Dendritic cell treated with granulocyte-macrophage colony-stimulating factor and Interleukin-4, amounts not matched to agents 40 ng/mL and 50 ng/mL, for 4 days (primary cell): ENCODE measurements around the gene KRT37.
"Not testable (repeated sequence)": the region's sequence is repeated elsewhere in the genome, so short reads cannot be mapped to it uniquely, and the experiment has no call there.

Source experiments
- H3K27ac Mint-ChIP-seq: one replicate; pipeline ENCODE4 v1.8.0; 2022; ENCODE audit warnings: mild to moderate bottlenecking, mixed read lengths
- H3K27me3 Mint-ChIP-seq: one replicate; pipeline ENCODE4 v1.8.0; 2022; ENCODE audit warnings: mild to moderate bottlenecking, mixed read lengths
- H3K36me3 Mint-ChIP-seq: one replicate; pipeline ENCODE4 v1.8.0; 2022; ENCODE audit warnings: low read depth, mixed read lengths
- H3K4me1 Mint-ChIP-seq: one replicate; pipeline ENCODE4 v1.8.0; 2022; ENCODE audit warnings: low read depth, mixed read lengths
- H3K4me3 Mint-ChIP-seq: one replicate; pipeline ENCODE4 v1.8.0; 2022; ENCODE audit warnings: mild to moderate bottlenecking, moderate library complexity, mixed read lengths
- H3K9me3 Mint-ChIP-seq: one replicate; pipeline ENCODE4 v1.8.0; 2022; ENCODE audit warnings: mixed read lengths
- intact Hi-C: fragments of 100-400 bp; cut with micrococcal nuclease; formaldehyde crosslinking; loops from one replicate; pipeline ENCODE4 v1.15.0; 2022

The KRT37 gene

DNA sequence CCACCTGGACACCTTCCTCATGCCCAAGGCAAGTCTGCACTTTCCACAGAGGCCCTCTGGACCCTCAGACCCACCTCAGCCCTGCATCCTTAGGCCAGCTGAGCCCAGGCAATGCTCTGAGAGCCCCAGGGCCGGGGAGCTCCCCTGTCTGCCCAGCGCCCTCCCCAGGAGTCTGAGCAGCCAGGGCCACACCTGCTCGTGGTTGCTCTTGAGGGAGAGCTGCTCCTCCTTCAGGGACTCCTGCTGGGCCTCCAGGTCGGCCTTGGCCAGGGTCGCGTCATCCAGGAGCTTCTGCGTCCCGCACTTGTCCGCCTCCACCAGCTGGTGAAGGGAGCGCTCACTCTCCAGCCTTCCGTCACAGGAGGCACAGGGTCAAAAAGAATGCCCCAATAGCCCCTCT, 1.8 kb downstream of the KRT37 start:
- H3K27ac Mint-ChIP-seq, H3K4me1 Mint-ChIP-seq, H3K27me3 Mint-ChIP-seq, intact Hi-C loops, H3K9me3 Mint-ChIP-seq, H3K4me3 Mint-ChIP-seq, H3K36me3 Mint-ChIP-seq: not testable (repeated sequence)

- no peak overlapping the region for H3K27ac Mint-ChIP-seq
- no peaks in the 10 kb centered on the region for H3K9me3 Mint-ChIP-seq
- no peaks in the 10 kb centered on the region for H3K36me3 Mint-ChIP-seq
- peaks cover 3% of the 10 kb centered on the region for H3K27me3 Mint-ChIP-seq
- peaks cover 9% of the 10 kb centered on the region for H3K4me1 Mint-ChIP-seq
- no peak overlapping the region for H3K4me3 Mint-ChIP-seq
- intact Hi-C loops: no loop called here
Measured at GRCh38 chr17:41421617-41422016, 2.8 kb downstream of the KRT37 start.

DNA sequence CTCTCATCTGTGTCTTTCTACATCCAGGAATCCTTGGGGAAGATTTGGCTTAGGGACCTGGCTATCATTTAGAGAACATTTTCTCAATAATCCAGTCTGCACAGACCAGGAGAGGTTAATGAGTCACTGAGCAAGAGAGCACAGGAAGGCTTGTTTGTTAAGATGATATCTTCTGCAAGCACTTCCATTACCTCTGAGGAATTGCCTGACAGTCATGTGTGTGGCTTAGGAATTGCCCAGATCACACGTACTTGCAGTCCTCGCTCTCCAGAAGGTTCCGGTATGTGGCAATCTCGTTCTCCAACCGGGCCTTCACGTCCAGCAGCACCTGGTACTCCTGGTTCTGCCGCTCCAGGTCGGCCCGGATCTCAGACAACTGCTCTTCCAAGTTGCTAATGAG, 3.3 kb downstream of the KRT37 start:
- H3K27me3 Mint-ChIP-seq: peaks cover 3% of the 10 kb centered on the region
- no peaks in the 10 kb centered on the region for H3K9me3 Mint-ChIP-seq
- intact Hi-C loops: no loop called here
- no peaks in the 10 kb centered on the region for H3K36me3 Mint-ChIP-seq
- peaks cover 9% of the 10 kb centered on the region for H3K4me1 Mint-ChIP-seq
- no peak overlapping the region for H3K27ac Mint-ChIP-seq
- no peak overlapping the region for H3K4me3 Mint-ChIP-seq

DNA sequence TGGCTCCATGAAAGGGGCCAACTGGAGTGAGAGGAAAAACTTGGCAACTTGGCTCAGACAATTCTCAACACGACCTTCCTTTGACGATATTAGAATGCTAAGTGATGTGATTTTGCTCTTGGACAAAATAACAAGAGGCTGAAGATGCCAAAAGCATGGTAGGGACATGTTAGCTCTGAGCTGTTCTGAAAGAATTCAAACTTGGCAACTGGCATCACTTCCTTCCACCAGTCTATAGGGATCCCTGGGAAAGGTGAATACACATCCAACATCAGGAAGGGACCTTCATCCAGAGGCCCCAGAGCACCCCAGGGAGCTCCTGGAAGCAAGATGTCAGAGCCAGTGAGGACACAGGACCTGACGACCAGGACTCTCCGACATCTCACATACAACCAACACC, 4.3 kb downstream of the KRT37 start:
- H3K9me3 Mint-ChIP-seq: no peaks in the 10 kb centered on the region
- H3K36me3 Mint-ChIP-seq: no peaks in the 10 kb centered on the region
- intact Hi-C loops: no loop called here
- H3K4me3 Mint-ChIP-seq: no peak overlapping the region
- H3K4me1 Mint-ChIP-seq: peaks cover 9% of the 10 kb centered on the region
- no peak overlapping the region for H3K27ac Mint-ChIP-seq
- peaks cover 3% of the 10 kb centered on the region for H3K27me3 Mint-ChIP-seq

GRCh38 chr17:41419716-41420115, 4.7 kb downstream of the KRT37 start:
- no peak overlapping the region for H3K27ac Mint-ChIP-seq

GRCh38 chr17:41418116-41418860, 6.1 kb downstream of the KRT37 start:
- peaks cover 5% of the 10 kb centered on the region for H3K27me3 Mint-ChIP-seq
- no peak overlapping the region for H3K27ac Mint-ChIP-seq
- intact Hi-C loops: no loop called here
- H3K4me3 Mint-ChIP-seq: no peak overlapping the region
- no peaks in the 10 kb centered on the region for H3K36me3 Mint-ChIP-seq
- H3K4me1 Mint-ChIP-seq: peaks cover 9% of the 10 kb centered on the region
- no peaks in the 10 kb centered on the region for H3K9me3 Mint-ChIP-seq

More at GRCh38 chr17:41419716-41420115, 4.7 kb downstream of the KRT37 start:
- Mint-ChIP-seq H3K27me3 (peaks cover 3% of the 10 kb centered on the region), H3K4me1 (peaks cover 9% of the 10 kb centered on the region), H3K36me3 (no peaks in the 10 kb centered on the region), H3K9me3 (no peaks in the 10 kb centered on the region), H3K4me3 (no peak overlapping the region)
- intact Hi-C loops: no loop called here

DNA sequence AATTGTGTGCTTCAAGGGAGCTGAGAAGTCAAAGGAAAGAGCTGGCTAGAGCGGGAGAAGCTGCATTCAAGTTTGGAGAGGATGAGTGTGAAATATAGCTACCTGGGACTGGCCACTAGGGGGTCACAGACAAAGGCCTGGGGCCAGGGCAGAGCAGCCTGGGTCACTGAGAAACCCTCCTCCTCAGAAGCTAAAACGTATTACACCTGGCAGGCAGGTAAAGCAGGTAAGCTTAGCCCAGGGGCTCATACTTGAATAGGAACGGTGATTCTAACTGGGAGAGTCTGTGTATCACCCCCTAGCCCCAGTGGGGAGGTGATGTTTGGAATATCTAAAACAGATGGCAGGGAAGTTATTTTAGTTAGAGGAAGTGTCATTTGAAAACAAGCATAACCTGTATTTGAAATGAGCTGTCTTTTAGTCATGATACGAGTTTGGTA, 6.8 kb downstream of the KRT37 start:
- peaks cover 7% of the 10 kb centered on the region for H3K27me3 Mint-ChIP-seq
- H3K4me1 Mint-ChIP-seq: peaks cover 9% of the 10 kb centered on the region
- no peak overlapping the region for H3K4me3 Mint-ChIP-seq
- peak overlapping the region; percentile 54 for H3K27ac Mint-ChIP-seq
- H3K36me3 Mint-ChIP-seq: no peaks in the 10 kb centered on the region
- intact Hi-C loops: no loop called here
- H3K9me3 Mint-ChIP-seq: no peaks in the 10 kb centered on the region

GRCh38 chr17:41417127-41417526, 7.3 kb downstream of the KRT37 start:
- no peak overlapping the region for H3K4me3 Mint-ChIP-seq
- H3K4me1 Mint-ChIP-seq: peaks cover 9% of the 10 kb centered on the region
- H3K27ac Mint-ChIP-seq: peak overlapping the region; percentile 54
- peaks cover 7% of the 10 kb centered on the region for H3K27me3 Mint-ChIP-seq
- no peaks in the 10 kb centered on the region for H3K36me3 Mint-ChIP-seq
- intact Hi-C loops: no loop called here
- H3K9me3 Mint-ChIP-seq: no peaks in the 10 kb centered on the region

- peaks cover 9% of the 10 kb centered on the region for H3K4me1 Mint-ChIP-seq
- H3K36me3 Mint-ChIP-seq: no peaks in the 10 kb centered on the region
- intact Hi-C loops: no loop called here
- no peak overlapping the region for H3K4me3 Mint-ChIP-seq
- no peak overlapping the region for H3K27ac Mint-ChIP-seq
- no peaks in the 10 kb centered on the region for H3K9me3 Mint-ChIP-seq
- H3K27me3 Mint-ChIP-seq: peaks cover 8% of the 10 kb centered on the region
Measured at GRCh38 chr17:41416479-41416878, 7.9 kb downstream of the KRT37 start.

DNA sequence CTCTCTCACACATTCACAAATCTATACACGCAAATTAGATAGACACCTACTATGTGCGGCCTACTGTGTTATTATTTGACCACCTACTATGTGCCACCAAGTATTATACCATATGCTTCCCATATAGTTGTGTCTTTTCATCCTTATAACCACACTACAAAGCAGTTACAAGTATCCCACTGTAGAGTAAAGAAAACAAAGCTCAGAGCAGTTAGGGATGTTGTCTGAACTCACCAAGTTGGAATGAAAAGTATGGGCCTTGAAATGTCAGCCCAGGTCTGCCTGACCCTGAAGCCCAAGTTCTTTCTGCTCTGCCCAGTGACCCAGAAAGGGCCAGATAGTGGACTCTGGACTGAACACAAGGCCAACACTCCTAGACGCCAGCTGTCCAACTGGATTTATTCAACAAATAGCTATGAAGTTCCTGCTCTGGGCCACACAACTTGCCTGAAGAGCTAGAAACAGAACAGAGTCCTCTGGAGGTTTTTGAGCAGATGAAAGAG, 8.5 kb downstream of the KRT37 start:
- intact Hi-C loops: no loop called here
- Mint-ChIP-seq H3K36me3 (no peaks in the 10 kb centered on the region), H3K27me3 (peaks cover 9% of the 10 kb centered on the region), H3K27ac (no peak overlapping the region), H3K4me3 (no peak overlapping the region), H3K4me1 (peaks cover 9% of the 10 kb centered on the region), H3K9me3 (no peaks in the 10 kb centered on the region)

DNA sequence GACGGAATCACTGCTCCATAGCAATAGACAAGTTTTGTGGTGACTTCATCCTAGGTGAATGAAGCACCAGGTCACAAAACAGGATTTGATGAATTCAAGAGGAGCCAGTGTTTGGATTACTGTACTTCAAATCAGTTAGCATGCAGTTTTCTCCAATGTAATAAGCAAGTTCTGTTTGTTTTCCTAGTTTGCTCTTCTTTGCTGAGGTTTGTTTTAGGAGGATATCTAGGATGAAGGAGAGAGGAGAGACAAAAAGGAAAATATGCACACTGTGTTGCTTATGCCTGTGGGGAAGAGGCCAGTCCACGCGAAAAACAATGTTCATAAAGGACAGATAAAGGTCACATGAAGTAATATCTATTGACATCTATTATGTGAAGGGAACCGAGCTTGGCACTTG, 9.0 kb downstream of the KRT37 start:
- H3K27ac Mint-ChIP-seq: no peak overlapping the region
- no peaks in the 10 kb centered on the region for H3K36me3 Mint-ChIP-seq
- intact Hi-C loops: no loop called here
- no peak overlapping the region for H3K4me3 Mint-ChIP-seq
- H3K9me3 Mint-ChIP-seq: no peaks in the 10 kb centered on the region
- peaks cover 9% of the 10 kb centered on the region for H3K27me3 Mint-ChIP-seq
- peaks cover 9% of the 10 kb centered on the region for H3K4me1 Mint-ChIP-seq

DNA sequence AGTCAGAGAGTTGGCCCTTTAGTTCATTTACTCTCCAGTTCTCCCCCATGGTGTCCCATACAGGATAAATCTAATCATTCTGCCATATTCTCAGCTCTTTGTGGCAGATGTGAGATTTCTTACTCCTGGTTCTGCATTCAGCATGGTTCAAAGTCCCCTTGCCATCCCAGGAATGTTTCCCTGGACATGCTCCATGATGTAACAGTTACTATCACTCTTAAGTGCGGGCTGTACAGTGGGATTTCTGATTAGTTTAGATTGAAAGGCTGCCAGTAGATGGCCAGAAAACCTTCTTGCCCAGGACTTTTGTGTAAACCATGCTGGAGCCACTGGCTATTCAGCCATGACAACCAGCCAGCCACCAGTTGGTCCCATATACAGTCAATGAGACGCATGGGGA, 10.4 kb downstream of the KRT37 start:
- Mint-ChIP-seq H3K9me3 (no peaks in the 10 kb centered on the region), H3K27ac (no peak overlapping the region), H3K27me3 (peaks cover 9% of the 10 kb centered on the region), H3K36me3 (no peaks in the 10 kb centered on the region), H3K4me1 (peaks cover 9% of the 10 kb centered on the region), H3K4me3 (no peak overlapping the region)
- intact Hi-C loops: no loop called here

DNA sequence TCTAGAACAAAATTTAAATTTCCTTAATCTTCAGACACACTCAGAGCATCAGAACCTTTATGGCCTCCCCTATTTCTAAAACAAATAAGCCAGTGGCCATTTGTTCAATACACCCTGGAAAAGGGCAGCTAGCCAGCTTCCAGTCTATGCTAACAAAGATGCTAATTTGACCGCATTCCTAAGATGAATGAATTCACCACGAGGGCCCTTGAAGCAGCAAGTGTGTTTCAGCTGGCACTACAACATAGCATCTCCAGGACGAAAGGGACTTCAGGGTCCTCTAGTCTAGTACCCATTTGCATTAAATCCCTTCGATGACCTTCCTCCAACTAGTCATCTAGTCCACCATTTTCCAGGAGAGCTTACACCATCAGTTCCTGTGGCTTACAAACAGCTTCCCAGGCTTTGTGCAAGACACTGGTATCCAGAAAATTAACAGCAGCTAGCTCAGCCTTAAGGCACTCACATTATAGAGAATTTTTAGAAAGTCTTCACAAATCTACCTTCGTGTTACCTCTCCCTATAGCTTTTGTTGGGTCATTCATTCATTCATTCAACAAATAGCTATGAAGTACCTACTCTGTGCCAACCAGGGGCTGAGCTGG, 10.9 kb downstream of the KRT37 start:
- Mint-ChIP-seq H3K36me3 (no peaks in the 10 kb centered on the region), H3K9me3 (no peaks in the 10 kb centered on the region), H3K4me1 (peaks cover 9% of the 10 kb centered on the region), H3K4me3 (no peak overlapping the region), H3K27ac (no peak overlapping the region), H3K27me3 (peaks cover 9% of the 10 kb centered on the region)
- intact Hi-C loops: no loop called here

DNA sequence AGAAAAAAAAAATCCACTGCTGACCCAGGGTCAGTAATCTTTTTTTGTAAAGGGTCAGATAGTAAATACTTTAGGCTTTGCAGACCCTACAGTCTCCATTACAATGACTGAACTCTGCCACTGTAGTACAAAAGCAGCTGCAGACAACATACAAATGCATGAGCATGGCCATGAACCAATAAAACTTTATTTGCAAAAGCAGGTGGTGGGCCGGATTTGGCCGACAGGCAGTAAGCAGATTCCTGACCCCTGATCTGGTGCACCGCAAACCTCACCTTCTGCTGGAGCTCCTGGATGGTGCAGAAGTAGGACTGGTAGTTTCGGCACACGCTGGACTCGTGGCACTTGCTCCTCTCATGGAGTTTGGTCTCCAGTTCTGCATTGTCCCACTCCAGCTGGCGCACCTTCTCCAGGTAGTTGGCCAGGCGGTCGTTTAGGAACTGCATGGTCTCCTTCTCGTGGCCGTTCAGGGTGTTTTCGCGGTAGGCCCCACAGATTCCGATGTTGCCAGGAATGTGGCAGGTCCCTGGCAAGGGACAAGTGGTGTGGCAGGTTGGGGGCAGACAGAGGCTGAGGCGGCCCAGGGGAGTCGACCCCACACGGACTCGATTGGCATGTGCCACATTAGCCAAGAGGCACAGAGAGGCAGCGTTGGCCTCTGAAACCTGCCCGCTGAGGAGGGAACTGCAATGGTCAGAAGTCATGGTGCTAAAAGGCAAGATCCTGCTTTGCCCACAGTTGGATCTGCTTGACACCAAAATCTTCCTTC, 13.1 kb downstream of the KRT37 start:
- Mint-ChIP-seq H3K4me3 (no peak overlapping the region), H3K36me3 (no peaks in the 10 kb centered on the region), H3K4me1 (no peaks in the 10 kb centered on the region), H3K27ac (no peak overlapping the region), H3K9me3 (no peaks in the 10 kb centered on the region), H3K27me3 (peaks cover 9% of the 10 kb centered on the region)
- intact Hi-C loops: no loop called here
